CD4-positive, alpha-beta T cell (primary cell): ENCODE results near the gene STAMBPL1. TPM values are rescaled to one million over a fixed set of nuclear protein-coding genes. Genes with fewer than 3 reads are reported as not detected.

Source experiments
- ATAC-seq: fragments of 200-7000 bp; cut with Tn5 transposase; one replicate; pipeline ENCODE4 v1.10.0; 2022; ENCODE audit warnings: mild to moderate bottlenecking; ENCODE audit not compliant: poor library complexity
- CTCF ChIA-PET: fragments of 350-600 bp; sonication (Branson Sonifier 250); formaldehyde crosslinking; loops from one replicate; lab custom pipeline; 2021; ENCODE audit warnings: antibody characterized with exemption, inconsistent platforms; lab: Charles Lee
- POLR2A ChIA-PET: fragments of 350-600 bp; sonication (Branson Sonifier 250); formaldehyde crosslinking; loops from one replicate; lab custom pipeline; 2021; ENCODE audit warnings: antibody characterized with exemption, inconsistent platforms; lab: Charles Lee
- DNase-seq, 14 experiments: peaks; one replicate each; pipeline ENCODE4 v3.0.0-alpha.2; 2013 to 2020; ENCODE audit warnings: mixed read lengths in 2 of 14
- H3K27ac ChIP-seq, 2 donors: one replicate each; pipeline versions ENCODE4 v1.5.1 to v1.7.0; 2013; ENCODE audit warnings: low read length in 2 of 2, low read depth in 1 of 2, mild to moderate bottlenecking in 1 of 2
- H3K27me3 ChIP-seq, 2 experiments: 1 replicate in 1 of 2; 2 replicates in 1 of 2; pipeline versions ENCODE4 v1.6.1 to v1.7.0; 2013; ENCODE audit warnings: low read length in 2 of 2, control low read depth in 1 of 2, mild to moderate bottlenecking in 1 of 2, moderate library complexity in 1 of 2; ENCODE audit not compliant: insufficient read depth in 2 of 2, control insufficient read depth in 1 of 2
- H3K36me3 ChIP-seq: one replicate; pipeline ENCODE4 v1.6.1; 2013; ENCODE audit warnings: low read length, control low read depth; ENCODE audit not compliant: insufficient read depth
- H3K4me1 ChIP-seq: one replicate; pipeline ENCODE4 v1.6.1; 2013; ENCODE audit warnings: low read length, control low read depth; ENCODE audit not compliant: insufficient read depth
- H3K4me3 ChIP-seq: one replicate; pipeline ENCODE4 v1.5.1; 2013; ENCODE audit warnings: mild to moderate bottlenecking, low read length, moderate library complexity
- H3K9me3 ChIP-seq, 2 experiments: 1 replicate in 1 of 2; 2 replicates in 1 of 2; pipeline versions ENCODE4 v1.6.1 to v1.7.0; 2013; ENCODE audit warnings: low read length in 2 of 2, mild to moderate bottlenecking in 2 of 2, control low read depth in 1 of 2, moderate library complexity in 1 of 2; ENCODE audit not compliant: control insufficient read depth in 1 of 2, insufficient read depth in 1 of 2
- H3K27ac Mint-ChIP-seq: one replicate; pipeline ENCODE4 v1.8.0; 2020; ENCODE audit warnings: mixed read lengths
- H3K27me3 Mint-ChIP-seq: one replicate; pipeline ENCODE4 v1.8.0; 2021; ENCODE audit warnings: mixed read lengths
- H3K36me3 Mint-ChIP-seq: one replicate; pipeline ENCODE4 v1.8.0; 2021; ENCODE audit warnings: low read depth, mixed read lengths
- H3K4me1 Mint-ChIP-seq: one replicate; pipeline ENCODE4 v1.8.0; 2021; ENCODE audit warnings: low read depth, mixed read lengths
- H3K4me3 Mint-ChIP-seq: one replicate; pipeline ENCODE4 v1.8.0; 2020; ENCODE audit warnings: mild to moderate bottlenecking, mixed read lengths
- H3K9me3 Mint-ChIP-seq: one replicate; pipeline ENCODE4 v1.8.0; 2020; ENCODE audit warnings: mixed read lengths
- intact Hi-C, 2 experiments: fragments of 100-400 bp; cut with DNase I in 1 of 2; cut with micrococcal nuclease in 1 of 2; formaldehyde crosslinking; loops; one replicate each; pipeline versions ENCODE4 v1.15.1 to v1.9.0; 2023 to 2025; cut with DNase I, micrococcal nuclease
- total RNA-seq, 174 experiments: library from RNA in 2 of 174; stranded (reverse) in 2 of 174; gene quantifications; one replicate each; pipeline ENCODE4 v1.2.3 and lab custom pipeline; 2021 to 2026
- TF ChIP-seq, protein P1 (sequence below): fragments of 200-600 bp; IDR thresholded peaks from one replicate; pipeline ENCODE4 v1.8.0; 2022; ENCODE audit warnings: antibody characterized with exemption, mild to moderate bottlenecking

STAMBPL1 gene
- total RNA-seq, 2 experiments from 2014 or later = 23.7 to 26.7 TPM

DNA sequence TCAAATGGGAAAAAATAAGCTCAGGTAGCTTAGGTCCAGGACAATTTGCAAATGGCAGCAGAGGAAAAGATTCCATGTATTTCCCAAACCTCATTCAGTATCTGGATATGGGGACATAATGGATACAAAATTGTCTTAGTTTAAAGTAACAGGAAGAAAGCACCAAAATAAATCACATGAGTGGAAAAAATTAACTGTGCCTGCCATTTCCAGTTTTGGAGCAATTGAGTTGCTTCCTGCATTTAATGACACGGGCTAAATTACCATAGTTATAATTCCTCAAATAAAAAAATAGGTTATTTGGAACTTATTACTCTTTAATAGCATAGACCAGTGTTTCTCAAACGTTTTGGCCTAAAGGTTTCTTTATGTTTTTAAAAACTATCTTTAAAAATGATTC lies 6.3 kb upstream of the STAMBPL1 start:
- H3K4me1 ChIP-seq = peaks cover 4% of the 10 kb centered on the region
- ATAC-seq = no peak
- Mint-ChIP-seq H3K4me3 (no peak overlapping the region), H3K27me3 (no peaks in the 10 kb centered on the region), H3K36me3 (no peaks in the 10 kb centered on the region), H3K9me3 (no peaks in the 10 kb centered on the region), H3K4me1 (peaks cover 12% of the 10 kb centered on the region), H3K27ac (no peak overlapping the region)
- no peak overlapping the region for H3K27ac ChIP-seq
- no peaks in the 10 kb centered on the region for H3K9me3 ChIP-seq
- no peaks in the 10 kb centered on the region for H3K36me3 ChIP-seq
- H3K4me3 ChIP-seq = no peak overlapping the region
- CTCF ChIA-PET = no interaction called here
- POLR2A ChIA-PET = no interaction called here
- TF ChIP-seq, protein P1, sequence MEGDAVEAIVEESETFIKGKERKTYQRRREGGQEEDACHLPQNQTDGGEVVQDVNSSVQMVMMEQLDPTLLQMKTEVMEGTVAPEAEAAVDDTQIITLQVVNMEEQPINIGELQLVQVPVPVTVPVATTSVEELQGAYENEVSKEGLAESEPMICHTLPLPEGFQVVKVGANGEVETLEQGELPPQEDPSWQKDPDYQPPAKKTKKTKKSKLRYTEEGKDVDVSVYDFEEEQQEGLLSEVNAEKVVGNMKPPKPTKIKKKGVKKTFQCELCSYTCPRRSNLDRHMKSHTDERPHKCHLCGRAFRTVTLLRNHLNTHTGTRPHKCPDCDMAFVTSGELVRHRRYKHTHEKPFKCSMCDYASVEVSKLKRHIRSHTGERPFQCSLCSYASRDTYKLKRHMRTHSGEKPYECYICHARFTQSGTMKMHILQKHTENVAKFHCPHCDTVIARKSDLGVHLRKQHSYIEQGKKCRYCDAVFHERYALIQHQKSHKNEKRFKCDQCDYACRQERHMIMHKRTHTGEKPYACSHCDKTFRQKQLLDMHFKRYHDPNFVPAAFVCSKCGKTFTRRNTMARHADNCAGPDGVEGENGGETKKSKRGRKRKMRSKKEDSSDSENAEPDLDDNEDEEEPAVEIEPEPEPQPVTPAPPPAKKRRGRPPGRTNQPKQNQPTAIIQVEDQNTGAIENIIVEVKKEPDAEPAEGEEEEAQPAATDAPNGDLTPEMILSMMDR = no peak
- intact Hi-C loops = no loop called here
- no peak for DNase-seq
- no peaks in the 10 kb centered on the region for H3K27me3 ChIP-seq

DNA sequence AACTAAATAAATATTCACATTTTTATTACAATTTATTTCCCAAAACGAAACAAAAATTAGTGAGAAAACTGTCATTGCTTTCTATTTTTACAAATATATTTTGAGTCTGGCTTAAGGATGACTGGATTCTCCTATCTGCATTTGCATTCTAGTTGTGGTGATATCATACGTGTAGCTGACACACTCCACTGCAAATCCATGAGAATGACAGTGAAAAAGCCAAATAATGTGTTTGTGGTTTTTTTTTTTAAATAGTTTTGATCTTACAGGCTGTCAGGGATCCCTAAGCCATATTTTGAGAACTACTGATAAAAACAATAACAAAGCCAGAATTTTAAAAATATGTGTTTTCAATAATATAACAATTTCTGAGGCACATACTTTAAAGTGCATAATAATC lies 5.8 kb upstream of the STAMBPL1 start:
- Mint-ChIP-seq H3K27me3 (no peaks in the 10 kb centered on the region), H3K36me3 (no peaks in the 10 kb centered on the region), H3K4me3 (no peak overlapping the region), H3K4me1 (peaks cover 16% of the 10 kb centered on the region), H3K27ac (no peak overlapping the region), H3K9me3 (no peaks in the 10 kb centered on the region)
- TF ChIP-seq, protein P1 = no peak
- POLR2A ChIA-PET = no interaction called here
- CTCF ChIA-PET = no interaction called here
- H3K27ac ChIP-seq = no peak overlapping the region
- no peaks in the 10 kb centered on the region for H3K27me3 ChIP-seq
- no peaks in the 10 kb centered on the region for H3K36me3 ChIP-seq
- H3K4me3 ChIP-seq = no peak overlapping the region
- intact Hi-C loops = no loop called here
- peaks cover 7% of the 10 kb centered on the region for H3K4me1 ChIP-seq
- no peaks in the 10 kb centered on the region for H3K9me3 ChIP-seq
- no peak for ATAC-seq
- DNase-seq = no peak

DNA sequence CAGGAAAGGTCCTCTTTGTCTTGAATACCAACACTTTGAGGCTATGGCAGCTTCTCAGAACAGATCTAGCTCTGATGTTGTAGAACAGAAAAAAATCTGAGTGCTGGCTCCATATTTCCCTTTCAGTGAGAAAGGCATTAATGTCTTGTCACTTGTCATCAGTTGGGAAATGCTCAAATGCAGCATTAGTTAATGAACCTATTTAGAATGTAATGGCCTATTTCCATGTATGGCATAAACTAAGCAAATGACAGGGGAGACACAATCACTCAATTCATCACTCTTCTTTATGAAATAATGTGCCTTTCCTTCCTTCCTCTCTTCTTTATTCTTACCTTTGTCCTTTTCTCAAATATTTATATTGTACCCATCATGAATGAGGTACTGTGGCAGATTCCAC lies 5.0 kb upstream of the STAMBPL1 start:
- H3K27ac ChIP-seq = no peak overlapping the region
- peaks cover 4% of the 10 kb centered on the region for H3K36me3 Mint-ChIP-seq
- ATAC-seq (no peak), DNase-seq (no peak)
- peaks cover 15% of the 10 kb centered on the region for H3K4me1 ChIP-seq
- TF ChIP-seq, protein P1 = no peak
- H3K4me3 Mint-ChIP-seq = no peak overlapping the region
- no peaks in the 10 kb centered on the region for H3K9me3 ChIP-seq
- no peak overlapping the region for H3K4me3 ChIP-seq
- H3K4me1 Mint-ChIP-seq = peaks cover 24% of the 10 kb centered on the region
- CTCF ChIA-PET = no interaction called here
- H3K27me3 Mint-ChIP-seq = no peaks in the 10 kb centered on the region
- intact Hi-C loops = loop anchor here in 1 of 2 experiments (5.0 kb wide), 1 partner anchor 38 kb away; no protein-coding TSS in a partner anchor
- H3K27ac Mint-ChIP-seq = no peak overlapping the region
- no peaks in the 10 kb centered on the region for H3K27me3 ChIP-seq
- no peaks in the 10 kb centered on the region for H3K36me3 ChIP-seq
- no peaks in the 10 kb centered on the region for H3K9me3 Mint-ChIP-seq
- POLR2A ChIA-PET = no interaction called here
